ENCODE results near the gene SPATA25. TPM values are rescaled to one million over a fixed set of nuclear protein-coding genes. Genes with fewer than 3 reads are reported as not detected.

The SPATA25 gene
- total and polyA plus RNA-seq, 4 donors = 0.43 to 7.6 (median 1.2) TPM

- TF ChIP-seq CTCF (IDR thresholded peaks at IDR 0.05; ENCODE audit: low read depth, low read length, missing input control) = no peak
- peak; percentile 96 for TF ChIP-seq YY1 (IDR thresholded peaks at IDR 0.05)
- peak; percentile 83 for TF ChIP-seq ZBTB33 (IDR thresholded peaks at IDR 0.05)
- TF ChIP-seq FOXA2 (IDR thresholded peaks at IDR 0.05) = no peak
These were observed 3.9 kb upstream of the SPATA25 start, which contains the start of the genes CTSA and NEURL2 (continued) for GRCh38 chr20:45890985-45891983.

GRCh38 chr20:45890077-45890984 is 2.9 kb upstream of the SPATA25 start:
- Histone ChIP-seq H3K27ac (ENCODE audit: low read depth in 1 of 2, low read length in 2 of 2) (peak overlapping the region; percentile 92 to 95), H3K4me3 (ENCODE audit: low read depth in 1 of 3, low read length in 3 of 3) (peak overlapping the region; percentile 69 to 83 (median 77)), H3K27me3 (ENCODE audit: control insufficient read depth in 4 of 4, insufficient read depth in 4 of 4, low read length in 3 of 4) (no peaks in the 10 kb centered on the region), H3K36me3 (ENCODE audit: control insufficient read depth in 4 of 4, insufficient read depth in 3 of 4, low read depth in 1 of 4, low read length in 3 of 4) (peaks cover 3 to 29% (median 20%) of the 10 kb centered on the region in 4 donors), H3K9me3 (ENCODE audit: control insufficient read depth in 4 of 4, low read length in 3 of 4) (no peaks in the 10 kb centered on the region), H3K4me1 (ENCODE audit: control insufficient read depth in 4 of 4, insufficient read depth in 4 of 4, low read length in 3 of 4) (peaks cover 2 to 49% (median 40%) of the 10 kb centered on the region in 4 donors), H3K9ac (ENCODE audit: low read depth in 1 of 2, low read length in 2 of 2) (peak overlapping the region; percentile 61 to 85)
- TF ChIP-seq REST (IDR thresholded peaks at IDR 0.05) = peak; percentile 13
- no peak for TF ChIP-seq MAX (IDR thresholded peaks at IDR 0.05)
- TF ChIP-seq GABPA (IDR thresholded peaks at IDR 0.05 in 1 of 2, conservative IDR thresholded peaks at IDR 0.05 in 1 of 2) = no peak
- TF ChIP-seq YY1 (IDR thresholded peaks at IDR 0.05) = no peak
- TF ChIP-seq CTCF (IDR thresholded peaks at IDR 0.05; ENCODE audit: low read depth, low read length, missing input control) = peak; percentile 65
- no peak for TF ChIP-seq FOXA1 (IDR thresholded peaks at IDR 0.05)
- peak; percentile 53 for TF ChIP-seq TAF1 (conservative IDR thresholded peaks at IDR 0.05)
- TF ChIP-seq ATF3 (IDR thresholded peaks at IDR 0.05) = no peak
- peak in 1 of 2 donors; percentile 41 for TF ChIP-seq RXRA (IDR thresholded peaks at IDR 0.05)
- peak; percentile 69 to 83 for TF ChIP-seq RAD21 (IDR thresholded peaks at IDR 0.05)
- DNase-seq (ENCODE audit: low spot score) = peak; percentile 85
- 1% methylated on average over 79 of the region's 79 CpGs for WGBS

Measured in liver (tissue), 9 donors.